EH (cell line): ENCODE data around the gene TIGAR.

ENCODE experiments used
- DNase-seq: peaks from one replicate; pipeline ENCODE4 v3.0.0-alpha.2; 2015; ENCODE audit warnings: low read depth

Gene TIGAR

DNA sequence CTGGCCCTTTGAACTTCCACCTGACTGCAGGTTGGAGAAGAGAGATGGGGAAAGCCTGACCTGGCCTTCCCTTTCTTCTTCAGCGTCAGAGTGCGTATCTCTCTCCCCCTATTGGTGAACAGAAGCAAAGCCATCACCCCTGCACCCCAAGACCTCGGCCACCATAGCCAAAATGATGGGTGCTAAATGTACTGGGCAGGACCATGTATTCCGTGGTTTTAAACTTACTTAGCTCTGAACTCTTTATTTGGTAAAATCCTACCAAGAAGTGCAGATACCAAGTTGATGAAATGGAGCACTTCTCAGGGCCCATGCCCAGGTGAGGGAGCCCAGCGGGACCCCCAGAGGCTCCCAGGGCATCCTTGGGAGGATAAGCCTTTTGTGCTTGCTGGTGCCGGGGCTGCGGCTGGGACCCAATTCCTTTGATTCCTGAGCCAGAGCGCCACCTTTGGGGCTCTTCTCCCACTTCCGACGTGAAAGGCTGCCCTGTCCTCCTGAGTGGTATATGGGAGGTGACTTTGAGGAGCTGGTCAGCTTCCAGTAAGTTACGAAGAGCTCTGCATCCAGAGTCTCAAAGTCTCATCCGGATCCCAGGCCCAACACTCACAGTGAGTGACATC, 38.0 kb upstream of the TIGAR start:
- no peak for DNase-seq

DNA sequence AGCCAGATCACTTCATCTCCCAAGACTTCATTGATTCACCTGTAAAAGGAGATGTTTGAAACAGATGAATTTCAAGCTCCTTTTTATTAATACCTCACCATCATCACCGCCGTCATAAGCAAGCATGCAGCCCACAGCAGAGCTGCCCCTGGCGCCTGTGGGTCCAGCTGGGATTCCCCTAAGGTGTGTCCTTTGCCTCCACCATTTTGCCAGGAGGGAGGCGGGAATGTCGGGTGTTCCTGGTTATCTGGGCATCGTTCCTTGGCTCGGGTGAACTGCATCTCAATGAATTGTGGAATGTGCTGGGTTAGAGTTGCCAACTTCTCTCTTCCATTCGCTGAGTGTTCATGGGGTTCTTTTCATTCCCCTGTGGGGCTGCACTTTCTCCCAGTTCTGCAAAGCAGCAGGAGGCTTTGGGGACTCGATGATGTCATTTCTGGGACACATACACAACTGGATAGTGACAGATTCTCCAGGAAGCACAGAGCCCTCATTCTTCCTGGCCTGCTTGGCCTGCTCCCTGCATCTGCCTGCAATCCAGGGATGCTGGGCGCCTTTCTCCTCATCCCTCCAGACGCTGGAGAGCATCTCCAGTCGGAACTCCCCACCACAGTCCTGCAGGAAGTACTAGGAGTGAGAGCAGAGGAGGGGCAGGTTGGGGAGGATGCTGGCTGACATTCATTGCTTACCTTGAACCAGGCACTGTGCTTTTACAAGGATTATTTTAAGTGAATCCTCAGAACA, 37.3 kb upstream of the TIGAR start:
- DNase-seq, result no peak

DNA sequence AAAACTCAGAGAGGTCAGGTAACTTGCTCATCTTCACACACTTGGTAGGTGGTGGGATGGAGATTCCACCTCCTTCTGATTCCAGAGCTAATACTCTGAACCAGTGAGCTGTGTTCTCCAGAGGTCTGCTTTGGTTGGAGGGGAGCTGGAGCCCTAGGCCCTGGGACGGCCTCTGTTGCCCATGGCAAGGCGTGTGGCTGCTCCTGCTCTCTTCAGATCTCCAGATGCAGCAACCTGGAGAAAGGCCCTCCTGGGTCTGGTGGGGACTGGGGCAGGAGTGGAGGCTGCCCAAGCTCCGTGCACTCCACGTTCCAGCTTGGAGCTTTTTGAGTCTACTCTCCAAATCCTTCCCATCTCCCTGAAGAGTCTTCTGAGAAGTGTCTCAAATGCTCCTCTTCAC, 36.7 kb upstream of the TIGAR start:
- no peak for DNase-seq

DNA sequence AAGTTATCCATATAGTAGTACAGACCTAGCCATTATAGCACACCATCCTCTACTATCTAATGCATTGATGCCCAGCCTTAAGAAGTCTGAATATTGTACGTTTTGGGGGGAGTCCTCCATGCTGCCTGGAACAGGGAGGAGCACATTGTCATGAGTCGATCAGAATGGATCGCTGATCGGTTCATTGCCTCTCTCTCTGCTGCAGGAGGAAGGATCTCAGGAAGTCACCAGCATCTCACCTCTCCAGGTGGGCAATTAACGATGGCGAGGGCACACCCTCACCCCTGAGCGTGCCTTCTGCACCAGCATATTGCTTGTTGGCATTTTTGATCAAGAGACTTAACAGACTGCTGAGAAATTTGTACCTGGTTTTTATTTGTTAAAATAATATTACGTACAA, 35.9 kb upstream of the TIGAR start:
- DNase-seq, result no peak

DNA sequence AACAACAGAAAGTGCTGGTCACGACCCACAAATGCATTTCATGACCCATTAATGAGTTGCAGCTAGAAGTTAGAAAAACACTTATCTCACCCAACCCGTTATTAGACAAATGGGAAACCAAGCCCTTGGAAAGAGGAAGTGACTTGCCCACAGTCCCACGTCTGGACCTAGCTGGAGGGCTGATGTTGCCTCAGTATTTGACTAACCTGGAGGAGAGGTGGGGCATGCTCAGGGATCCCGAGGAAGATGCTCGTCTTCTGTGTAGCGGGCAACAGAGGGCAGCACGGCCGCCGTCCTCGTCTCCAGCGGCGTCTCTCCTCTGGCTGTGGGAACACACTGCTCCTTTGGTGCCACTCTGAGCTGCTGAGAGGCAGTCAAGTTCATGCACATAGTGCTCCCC, 34.8 kb upstream of the TIGAR start:
- DNase-seq, result no peak

DNA sequence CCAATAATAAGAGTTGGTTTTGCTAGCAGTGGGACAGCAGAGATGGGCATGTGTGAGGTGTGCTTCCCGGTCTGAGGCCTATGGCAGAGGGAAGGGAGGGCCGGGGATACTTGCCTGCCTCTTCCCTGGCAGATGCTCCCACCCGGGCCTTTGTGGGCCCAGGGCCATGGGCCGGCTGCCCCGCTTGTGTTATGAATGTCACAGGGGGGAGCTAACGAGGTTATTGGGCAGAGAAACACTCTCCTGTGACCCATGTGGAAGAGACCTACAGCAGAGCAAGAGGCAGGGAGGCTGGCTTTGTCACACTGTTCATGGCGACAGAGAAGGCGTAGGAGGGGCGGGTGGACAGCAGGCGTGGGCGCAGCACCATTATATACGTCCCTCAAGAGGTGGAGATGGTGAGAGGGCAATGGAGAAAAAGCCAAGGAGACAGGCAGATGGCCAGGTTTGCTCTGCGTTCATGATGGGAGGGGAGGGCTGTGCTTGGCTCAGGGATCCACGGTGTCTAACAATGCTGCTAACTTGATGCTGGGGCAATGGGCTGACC, 34.2 kb upstream of the TIGAR start:
- DNase-seq, result no peak

DNA sequence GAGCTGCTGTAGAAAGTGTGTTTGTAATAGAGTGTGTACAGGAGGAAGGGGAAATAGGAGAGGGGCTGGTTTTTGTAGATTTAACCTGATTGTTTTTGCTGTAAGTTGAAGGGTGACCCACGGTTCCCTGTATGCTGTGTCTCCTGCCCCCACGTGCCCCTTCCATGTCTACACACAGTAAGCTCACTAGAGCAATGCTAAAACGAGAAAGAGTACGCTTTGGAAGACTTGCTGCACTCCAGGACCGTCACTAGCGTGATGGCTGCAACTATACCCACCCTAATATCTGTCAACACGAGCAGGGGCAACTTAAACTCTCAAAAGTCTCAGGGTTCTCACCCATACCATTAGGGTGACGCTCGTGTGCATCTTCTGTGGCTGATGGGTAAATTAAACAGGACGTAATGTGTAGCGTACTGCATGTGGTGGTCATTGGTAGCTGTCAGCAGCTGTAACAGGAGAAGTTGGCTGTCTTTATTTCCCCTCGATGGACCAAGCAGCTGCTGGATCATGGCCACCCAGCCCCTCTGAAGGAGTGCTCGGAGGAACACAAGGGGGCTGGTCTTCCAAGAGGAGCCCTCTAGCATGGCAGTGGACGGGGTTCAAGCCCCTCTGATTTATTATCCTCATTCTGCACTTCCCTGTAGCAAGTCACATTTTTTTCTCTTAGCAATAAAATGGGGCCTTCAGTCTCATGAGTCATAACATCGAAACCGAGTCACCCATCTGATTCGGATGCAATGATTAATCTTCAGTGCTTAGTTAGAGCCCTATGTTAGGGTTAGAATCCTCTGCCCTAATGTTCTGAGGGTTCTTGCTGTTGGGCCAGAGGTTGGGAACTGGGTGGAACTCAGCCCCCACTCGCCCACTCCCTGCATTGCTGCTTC, 33.4 kb upstream of the TIGAR start:
- DNase-seq, result peak; percentile 19

DNA sequence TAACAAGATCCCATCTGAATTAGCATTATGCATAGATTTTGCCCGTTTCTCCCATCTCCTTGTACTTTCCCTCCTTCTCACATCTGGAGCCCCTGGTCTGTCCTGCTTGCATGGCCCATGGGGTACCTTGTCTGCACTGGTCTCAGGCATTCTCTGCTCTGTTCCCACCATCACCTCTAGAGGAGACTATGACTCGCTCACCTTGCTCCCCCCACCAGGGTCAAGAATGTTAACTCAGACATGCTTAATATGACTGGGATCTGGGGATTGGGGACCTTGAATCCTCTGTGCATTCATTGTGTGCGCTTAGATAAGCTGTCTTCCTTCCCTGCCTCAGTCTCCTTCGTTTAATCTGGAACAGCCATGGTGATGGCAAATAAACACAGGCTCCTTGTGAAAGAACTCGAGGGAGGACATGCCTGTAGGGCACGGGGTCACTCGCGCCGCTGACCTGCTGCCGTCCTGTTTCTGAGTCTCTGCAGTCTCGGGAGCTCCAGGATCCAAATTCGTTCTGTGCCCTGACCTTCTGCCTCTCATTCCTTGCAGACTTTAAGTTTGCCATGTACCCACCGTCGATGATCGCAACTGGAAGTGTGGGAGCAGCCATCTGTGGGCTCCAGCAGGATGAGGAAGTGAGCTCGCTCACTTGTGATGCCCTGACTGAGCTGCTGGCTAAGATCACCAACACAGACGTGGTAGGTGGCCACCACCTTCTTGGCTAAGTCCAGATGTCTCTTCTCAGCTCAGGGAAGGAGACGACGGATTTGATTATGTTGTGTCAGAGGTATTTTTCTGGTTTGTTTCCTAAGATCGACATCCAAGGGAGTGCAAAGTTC, 32.5 kb upstream of the TIGAR start:
- DNase-seq, result no peak

DNA sequence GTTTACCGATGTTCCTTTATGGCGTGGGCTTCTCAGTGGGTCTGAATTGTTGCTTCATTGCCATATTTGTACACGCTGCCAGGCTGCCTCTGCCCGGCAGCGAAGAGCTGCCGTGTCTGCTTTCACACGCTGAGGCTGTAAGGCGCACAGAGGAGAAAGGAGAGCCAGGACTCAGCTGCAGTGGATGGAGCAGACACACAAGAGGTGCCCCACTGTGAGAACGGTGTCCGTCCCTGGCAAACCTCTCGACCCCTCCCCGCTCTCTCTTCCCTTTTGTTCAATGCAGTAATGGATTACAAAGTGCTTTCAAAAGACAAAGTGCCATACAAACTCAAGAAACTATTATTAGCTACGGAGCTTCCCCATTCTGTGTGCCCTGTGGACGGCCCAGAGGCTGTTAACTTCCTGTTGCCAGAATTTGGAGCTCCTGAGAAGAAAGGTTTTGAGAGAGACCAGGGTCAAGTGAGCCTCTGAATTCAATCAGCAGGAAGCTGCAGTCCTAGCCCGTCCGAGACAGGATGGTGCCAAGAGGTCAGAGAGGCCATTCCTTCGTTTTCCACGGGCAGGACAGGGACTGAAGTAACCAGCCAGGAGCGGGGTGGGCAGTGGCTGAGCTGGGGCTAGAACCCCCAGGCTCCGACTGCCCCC, 31.7 kb upstream of the TIGAR start:
- no peak for DNase-seq

DNA sequence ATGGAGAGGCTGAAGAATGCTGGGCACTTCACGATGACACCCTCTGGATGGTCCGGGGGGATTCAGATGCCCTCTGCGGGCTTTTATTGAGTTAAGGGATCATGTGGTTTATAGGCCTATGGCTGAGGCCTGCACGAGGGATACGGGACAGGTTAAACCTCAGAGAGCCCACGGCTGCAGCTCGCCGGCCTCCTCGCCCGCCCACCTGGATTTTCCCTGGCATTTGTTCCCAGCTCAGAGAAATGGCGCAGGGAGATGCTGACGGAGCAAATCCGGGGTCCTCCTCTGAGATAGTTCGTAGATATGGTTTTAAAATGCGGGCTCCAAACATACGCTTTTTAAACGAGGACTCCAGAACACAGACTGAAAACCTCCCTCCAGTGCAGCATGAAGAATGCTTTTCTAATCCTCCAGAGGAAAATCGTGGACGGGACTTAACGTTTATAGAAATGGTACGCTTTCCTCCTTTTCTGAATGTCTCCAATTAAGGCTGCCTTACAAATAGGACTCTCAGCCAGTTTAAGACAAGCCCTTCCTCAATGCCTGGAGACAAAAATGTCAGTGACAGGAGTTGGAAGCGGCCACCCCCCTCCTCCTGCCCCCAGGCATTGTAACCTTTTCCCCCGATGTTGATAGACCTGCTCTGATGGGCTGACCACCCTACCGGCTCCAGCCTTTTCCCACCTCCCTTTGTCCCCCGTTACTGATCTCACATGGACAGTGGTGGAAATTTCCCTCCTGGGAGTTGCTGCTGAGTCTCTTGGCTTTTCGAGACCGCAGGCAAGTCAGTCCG, 30.8 kb upstream of the TIGAR start:
- no peak for DNase-seq

DNA sequence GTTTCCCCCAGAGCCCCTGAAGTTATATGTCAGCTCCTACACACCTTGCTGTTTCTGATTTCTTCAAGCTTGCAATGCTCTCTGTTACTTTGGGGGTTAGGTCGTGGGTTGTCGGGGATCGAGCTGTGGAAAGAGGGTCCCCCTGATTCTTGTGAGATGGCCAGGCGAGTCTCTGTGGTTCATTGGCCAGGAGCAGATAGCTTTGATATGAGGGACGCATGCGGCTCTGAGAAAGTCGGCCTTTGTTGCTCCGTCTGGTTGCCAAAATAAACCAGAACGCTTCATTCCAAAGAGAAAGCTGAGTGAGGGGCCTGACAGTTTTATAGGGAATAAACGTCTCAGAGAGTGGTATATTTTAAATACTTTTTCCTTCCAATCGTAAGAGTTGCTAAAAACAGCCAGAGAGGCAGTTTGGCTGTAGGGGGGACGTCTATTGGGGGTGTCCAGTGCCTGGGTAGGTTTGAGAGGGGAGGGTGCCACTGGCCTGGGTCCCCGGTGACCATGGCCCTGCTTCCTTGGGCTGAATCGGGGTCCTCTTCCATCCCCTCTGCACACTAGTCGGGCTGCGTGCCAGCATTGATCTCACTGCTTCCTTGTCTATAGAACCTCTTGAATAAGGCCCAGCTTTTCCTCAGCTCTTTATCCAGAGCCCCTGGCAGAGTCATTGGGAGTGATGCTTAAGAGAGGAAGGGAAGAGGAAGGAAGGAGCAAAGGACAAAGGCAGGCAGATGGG, 28.5 kb upstream of the TIGAR start:
- DNase-seq, result no peak

DNA sequence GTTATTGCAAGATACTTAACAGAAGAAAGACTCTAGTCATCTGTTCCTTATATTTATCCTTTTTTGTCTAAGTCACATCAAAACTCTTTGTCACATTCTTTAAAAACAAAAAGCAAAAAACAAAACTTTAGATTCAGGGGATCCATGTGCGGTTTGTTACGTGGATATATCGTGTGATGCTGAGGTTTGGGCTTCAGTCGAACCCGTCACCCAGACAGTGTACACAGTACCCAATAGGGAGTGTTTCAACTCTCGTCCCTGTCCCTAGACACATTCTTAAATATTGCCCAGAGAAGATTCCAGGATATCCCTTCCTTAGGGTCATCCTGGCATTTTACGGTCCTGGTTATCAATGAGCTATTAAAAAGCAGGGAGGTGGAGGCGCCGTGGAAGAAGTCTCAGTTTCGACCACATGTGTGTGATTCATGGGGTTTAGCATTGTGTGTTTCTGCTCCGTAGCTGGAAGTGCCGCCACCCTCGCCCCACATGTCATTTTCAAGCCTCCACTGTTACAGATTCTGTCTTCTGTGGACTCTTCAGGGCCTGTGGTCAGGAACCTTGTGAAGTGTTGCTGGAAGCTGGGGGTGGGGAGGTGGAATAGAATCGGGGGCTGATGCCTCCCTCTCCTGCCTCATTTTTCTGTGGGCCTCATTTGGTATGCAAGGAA, 27.6 kb upstream of the TIGAR start:
- no peak for DNase-seq

DNA sequence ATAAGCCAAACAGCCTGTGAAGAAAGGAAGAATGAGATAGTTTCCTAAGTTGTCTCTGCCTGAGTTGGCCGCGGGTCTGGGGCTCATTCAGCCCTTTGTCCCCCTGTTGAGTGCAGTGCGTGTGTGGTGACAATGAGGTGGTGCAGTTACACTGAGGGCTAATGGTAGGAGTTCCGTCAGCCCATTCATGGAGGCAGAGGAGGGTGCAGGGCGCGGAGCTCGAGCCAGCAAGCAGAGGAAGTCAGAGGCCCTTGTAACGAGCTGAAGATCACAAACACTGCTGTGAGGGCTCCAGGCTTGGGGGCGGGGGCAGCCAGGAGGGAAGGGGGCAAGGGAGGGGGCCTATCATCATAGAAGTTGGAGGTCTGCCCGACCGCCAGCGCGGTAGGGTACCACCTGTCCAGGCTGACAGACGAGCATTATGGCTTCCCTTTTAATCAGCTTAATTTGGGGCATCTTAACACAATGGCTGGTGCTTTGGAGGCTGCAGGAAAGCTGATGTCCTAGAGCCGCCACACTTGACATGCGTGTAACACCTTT, 27.0 kb upstream of the TIGAR start:
- DNase-seq, result no peak

DNA sequence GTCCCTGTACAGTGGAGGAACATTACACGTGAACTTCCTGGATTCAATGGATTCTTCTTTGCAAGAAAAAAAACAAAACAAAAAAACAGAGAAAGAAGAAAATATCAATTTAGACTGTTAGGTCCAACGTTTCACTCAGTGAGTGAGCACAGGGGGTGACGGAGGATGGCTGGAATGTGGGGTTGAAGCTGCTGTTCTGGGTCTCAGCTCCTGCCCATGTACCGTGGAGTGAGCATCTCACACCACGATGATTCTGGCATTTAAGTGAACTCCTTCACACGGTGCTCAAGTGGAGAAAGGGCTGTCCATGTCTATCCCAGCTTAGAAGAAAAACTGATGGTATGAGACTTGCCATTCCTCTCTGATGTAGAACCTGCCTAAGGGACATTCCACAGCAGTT, 24.3 kb upstream of the TIGAR start:
- no peak for DNase-seq

DNA sequence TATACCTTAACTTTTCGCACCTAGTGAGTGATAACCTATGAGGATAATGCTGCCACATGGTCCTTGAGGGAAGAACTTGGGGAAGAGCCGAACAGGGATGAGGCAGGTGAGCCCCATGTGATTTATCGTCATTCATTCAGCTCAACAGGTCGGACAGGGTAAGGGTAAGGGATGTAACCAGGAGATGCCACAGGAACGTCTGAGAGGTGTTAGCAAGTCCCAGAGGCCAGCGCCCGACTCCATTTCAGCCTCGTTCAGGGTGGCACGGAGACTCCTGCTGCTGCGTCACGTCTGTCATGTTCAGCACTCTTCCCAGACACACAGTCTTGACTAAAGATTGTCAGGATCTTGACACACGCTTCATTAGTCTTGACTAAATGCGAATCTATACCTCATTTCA, 23.4 kb upstream of the TIGAR start:
- no peak for DNase-seq

DNA sequence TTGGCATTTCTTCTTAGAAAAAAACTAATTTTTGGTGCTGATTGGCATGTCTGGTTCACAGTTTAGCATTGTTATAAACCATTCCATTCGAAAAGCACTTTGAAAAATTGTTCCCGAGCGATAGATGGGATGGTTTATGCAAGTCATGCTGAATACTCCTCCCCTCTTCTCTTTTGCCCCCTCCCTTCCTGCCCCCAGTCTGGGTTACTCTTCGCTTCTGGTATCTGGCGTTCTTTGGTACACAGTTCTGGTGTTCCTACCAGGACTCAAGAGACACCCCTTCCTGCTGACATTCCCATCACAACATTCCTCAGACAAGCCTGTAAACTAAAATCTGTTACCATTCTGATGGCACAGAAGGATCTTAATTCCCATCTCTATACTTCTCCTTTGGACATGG, 20.1 kb upstream of the TIGAR start:
- DNase-seq, result no peak

DNA sequence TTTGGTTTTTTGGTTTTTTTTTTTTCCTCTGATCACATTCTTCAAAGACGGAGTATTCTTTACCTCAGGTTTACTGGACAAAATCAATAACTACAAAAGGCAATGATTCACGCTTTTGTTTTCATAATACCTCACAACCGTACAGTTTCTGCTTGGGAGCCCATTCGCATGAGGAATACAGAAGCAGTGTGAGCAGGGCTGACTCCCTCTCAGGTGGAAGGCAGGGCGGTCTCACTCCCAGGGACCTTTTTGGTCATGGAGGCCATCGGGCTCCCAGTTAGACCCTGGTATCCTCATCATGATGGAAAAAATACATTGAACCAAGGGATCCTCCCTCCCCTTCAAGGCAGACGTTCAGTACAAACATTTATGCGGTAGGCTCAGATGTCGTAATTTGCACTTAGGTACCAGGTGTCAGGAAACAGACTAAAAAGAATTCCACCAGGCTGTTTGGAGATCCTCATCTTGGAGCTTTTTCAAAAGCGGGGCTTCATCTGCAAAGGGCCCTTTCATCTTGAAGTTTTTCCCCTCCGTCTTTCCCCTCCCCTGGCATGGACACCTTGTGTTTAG, 19.0 kb upstream of the TIGAR start:
- DNase-seq, result no peak

DNA sequence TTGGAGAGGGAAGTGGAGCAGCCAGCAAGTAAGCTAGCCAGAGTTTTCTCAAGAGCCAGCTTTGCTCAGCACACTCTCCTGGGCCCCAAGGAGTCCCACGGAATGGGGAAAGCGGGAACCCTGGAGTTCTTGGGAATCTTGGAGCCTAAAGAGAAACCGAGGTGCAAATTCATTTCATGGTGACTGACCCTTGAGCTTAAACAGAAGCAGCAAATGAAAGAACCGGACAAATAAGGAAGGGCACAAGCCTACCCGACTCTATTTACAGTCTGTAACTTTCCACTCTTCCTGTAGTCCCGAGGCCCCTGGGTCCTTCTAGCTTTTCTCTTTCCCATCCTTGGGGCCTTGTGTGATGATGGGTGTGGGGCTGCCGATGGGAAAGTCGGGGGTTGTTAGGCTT, 18.1 kb upstream of the TIGAR start:
- no peak for DNase-seq

DNA sequence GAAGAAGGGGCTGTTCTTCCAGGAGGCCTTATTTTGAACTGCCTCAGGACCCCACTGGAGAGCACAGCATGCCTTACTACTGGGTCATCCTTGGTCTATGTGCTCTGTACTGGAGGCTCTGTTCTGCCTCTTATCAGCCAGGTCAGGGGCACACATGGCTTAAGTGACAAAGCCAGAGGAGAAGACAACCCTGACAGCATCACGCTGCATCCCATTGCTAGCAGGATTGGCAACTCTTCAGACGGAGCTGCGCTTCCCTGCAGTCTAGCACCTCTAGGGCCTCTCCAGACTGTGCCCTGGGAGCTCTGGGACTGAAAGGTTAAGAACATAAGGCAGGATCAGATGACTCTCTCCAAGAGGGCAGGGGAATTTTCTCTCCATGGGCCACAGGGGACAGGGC, 17.3 kb upstream of the TIGAR start:
- DNase-seq, result no peak
